ENCODE data around the gene BAIAP2. TPM values are rescaled to one million over a fixed set of nuclear protein-coding genes. Genes with fewer than 3 reads are reported as not detected.

Gene BAIAP2
- total RNA-seq, 1 donor from 2014 or later, result 111 TPM

- ATAC-seq, result no peak
Observed at GRCh38 chr17:81113158-81113724, 78.3 kb downstream of the BAIAP2 start.

- ATAC-seq, result no peak
Observed at GRCh38 chr17:81114351-81115093, 79.6 kb downstream of the BAIAP2 start.

- ATAC-seq, result no peak
Observed at GRCh38 chr17:81115219-81115618, 80.3 kb downstream of the BAIAP2 start.

- ATAC-seq, result no peak
Observed at GRCh38 chr17:81115749-81116464, 81.0 kb downstream of the BAIAP2 start.

DNA sequence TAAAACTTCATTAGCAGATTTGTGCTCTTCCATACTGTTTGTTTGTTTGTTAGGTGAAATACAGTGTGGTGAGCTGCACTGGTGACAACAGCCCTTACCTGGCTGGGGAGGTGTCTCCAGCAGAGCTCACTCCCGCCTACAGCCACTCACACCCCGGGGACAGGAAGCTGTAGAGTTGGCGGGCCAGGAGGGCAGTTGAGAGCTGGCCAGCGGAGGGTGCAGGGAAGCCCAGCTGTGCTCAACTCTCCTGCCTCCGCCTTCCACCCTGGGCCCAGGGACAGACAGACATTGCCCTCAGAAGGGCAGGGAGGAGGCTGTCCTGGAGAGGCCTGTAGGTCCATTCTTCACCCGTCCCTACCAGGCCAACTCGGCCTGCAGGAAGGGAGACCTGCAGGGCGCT, 81.8 kb downstream of the BAIAP2 start:
- ATAC-seq, result no peak

DNA sequence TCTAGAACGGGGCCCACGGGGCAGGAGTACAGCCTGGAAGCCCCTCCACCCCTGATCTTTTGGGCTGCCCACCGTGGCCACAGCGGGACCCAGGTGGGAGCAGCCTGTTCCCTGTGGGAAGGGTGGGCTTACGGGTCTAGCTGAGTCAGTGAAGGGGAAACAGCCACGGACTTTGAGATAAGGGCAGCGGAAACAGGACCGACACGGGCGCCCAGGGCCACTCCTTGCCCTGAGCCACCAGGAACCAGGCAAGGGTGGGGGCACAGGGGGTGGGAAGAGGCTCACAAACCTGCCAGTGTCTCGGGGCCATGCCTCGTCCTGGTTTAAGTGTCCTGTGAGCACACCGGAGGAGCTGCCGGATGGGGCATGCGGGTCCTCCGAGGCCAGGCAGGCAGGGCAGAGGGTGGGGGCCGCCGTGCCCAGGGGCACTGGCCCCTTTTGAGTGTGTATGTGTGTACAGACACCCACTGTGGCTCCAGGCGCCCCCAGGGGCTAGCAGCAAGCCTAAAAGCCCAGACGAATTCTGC, 82.8 kb downstream of the BAIAP2 start:
- no peak for ATAC-seq

- peak; percentile 2 for ATAC-seq
Observed at GRCh38 chr17:81118308-81119221, 83.6 kb downstream of the BAIAP2 start.

- ATAC-seq, result peak; percentile 74
Observed at GRCh38 chr17:81119223-81120148, 84.5 kb downstream of the BAIAP2 start.

GRCh38 chr17:81120149-81120484, 85.2 kb downstream of the BAIAP2 start:
- no peak for ATAC-seq

GRCh38 chr17:81120695-81121621, 86.0 kb downstream of the BAIAP2 start:
- ATAC-seq, result no peak

DNA sequence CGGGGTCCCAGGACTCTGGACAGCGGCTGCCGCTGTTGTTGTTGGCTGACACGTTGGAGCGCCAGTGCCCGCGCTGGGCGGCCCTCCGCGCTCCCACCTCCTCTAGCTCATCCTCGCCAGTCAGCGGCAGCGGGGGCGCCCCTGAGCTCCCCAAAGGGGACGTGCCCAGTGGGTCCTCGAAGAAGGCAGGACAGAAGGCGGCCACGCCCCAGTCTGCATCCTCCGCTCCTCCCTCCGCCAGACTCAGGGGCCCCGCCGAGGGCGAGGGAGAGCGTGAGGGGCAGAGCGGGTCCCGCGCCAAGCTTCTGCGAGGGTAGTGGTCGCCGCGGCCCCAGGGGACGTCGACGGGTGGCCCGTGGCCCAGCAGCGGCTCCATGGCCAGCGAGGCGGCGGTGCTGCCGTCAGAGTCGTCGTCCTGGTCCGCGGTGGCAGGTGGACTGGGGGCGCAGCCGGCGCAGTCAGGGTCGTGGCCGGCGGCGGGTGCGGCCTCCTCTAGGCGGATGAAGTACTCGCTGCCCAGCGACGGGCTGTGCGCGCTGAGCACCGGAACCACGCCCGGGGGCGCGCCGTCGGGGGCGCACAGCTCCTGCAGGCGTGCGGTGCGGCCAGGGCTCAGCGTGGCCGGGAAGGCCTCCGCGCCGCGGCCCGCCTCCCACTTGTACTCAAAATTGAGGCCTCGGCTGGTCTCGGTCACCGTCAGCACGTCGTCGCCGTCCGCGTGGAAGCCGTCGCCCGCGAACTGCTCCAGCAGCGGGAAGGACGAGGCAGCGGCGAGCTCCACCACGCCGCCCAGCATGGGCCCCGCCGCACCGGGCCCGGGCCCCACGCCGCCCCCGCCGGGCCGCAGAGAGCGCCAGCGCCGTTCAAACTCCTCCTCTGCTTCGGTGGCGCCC, 87.1 kb downstream of the BAIAP2 start:
- no peak for ATAC-seq

DNA sequence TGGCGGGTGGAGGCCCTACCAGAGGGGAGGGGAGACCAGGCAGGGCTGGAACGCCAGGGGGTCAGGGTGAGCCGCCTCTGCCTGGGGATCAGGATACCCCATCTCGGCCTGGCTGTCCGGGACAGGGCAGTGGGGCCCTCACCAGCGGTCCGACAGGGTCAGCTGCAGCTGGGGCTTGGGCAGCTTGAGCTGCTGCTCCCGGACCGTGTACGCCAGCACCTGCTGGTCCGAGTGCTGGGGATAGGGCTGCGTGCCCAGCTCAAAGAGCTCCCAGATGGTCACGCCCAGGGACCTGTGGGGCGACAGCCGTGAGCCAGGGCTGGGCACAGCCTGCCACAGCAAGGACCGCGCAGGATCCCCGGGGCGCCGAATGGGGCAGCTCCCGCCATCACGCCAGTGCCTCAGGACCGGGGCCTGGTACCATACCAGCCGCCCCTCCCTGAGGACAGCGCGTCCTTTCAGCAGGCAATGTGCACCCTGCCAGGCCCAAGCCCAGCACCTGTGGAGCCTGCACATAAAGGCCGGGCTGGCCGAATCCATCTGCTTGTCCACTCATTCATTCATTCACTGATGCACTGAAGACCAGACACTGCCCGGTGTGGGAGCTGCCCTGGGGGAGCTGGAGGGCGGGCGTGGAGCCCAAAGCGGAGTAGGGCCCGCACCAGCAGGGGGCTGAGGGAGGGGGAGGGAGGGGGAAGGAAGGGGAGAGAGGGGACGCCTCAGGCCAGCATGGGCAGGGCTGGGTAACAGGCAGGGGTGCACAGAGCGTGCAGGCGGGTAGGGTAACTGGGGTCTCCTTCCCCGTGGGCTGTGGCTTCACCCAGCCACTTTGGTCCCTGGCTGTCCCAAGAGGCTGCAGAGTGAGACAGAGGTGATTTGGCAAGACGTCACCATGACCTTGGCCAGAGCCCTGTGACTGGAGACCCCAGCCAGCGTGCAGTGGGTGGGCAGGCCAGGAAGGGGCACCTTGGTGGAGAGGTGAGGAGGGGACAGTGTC, 88.4 kb downstream of the BAIAP2 start:
- no peak for ATAC-seq

DNA sequence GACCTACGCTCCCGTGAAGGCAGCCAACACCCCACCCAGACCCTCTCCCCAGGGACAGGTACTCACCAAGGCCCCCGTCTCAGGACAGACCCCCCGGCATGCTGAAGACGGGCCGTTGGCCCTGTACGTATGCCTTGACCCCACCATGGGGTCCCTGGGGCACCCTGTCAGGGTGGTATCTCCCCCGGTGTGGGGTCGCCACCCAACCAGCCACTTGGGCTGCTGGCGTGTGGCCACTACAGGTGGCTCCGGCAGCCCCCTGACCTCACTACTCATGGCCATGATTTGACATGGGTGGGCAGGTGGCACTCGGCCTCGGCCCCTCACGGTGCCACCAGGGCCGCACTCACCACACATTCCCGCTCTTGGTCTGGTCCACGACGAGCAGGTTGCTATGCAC, 89.4 kb downstream of the BAIAP2 start:
- no peak for ATAC-seq

DNA sequence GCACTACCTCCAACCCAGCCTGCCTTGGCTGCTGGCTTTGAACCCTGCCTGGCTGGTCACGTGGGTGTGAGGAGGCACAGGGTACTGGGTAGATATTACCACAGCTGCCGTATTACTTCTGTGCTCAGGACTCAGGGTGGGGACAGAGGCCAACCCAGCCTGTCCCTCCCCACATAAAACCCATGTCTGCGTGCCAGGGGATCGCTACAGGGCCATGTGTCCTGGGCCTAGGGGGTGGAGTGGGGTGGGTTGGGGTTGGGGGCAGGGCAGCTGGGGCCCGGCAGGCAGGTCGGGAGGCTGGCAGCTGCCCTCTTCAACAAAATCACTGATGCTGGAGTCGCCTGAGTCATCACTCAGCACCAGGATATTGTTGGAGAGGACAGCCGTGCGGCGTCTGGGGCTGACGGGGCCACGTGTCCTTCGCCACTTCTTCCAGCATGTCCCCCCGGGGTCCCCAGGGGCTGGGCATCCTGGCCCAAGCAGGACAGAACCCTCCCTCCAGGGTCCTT, 90.7 kb downstream of the BAIAP2 start:
- ATAC-seq, result no peak

DNA sequence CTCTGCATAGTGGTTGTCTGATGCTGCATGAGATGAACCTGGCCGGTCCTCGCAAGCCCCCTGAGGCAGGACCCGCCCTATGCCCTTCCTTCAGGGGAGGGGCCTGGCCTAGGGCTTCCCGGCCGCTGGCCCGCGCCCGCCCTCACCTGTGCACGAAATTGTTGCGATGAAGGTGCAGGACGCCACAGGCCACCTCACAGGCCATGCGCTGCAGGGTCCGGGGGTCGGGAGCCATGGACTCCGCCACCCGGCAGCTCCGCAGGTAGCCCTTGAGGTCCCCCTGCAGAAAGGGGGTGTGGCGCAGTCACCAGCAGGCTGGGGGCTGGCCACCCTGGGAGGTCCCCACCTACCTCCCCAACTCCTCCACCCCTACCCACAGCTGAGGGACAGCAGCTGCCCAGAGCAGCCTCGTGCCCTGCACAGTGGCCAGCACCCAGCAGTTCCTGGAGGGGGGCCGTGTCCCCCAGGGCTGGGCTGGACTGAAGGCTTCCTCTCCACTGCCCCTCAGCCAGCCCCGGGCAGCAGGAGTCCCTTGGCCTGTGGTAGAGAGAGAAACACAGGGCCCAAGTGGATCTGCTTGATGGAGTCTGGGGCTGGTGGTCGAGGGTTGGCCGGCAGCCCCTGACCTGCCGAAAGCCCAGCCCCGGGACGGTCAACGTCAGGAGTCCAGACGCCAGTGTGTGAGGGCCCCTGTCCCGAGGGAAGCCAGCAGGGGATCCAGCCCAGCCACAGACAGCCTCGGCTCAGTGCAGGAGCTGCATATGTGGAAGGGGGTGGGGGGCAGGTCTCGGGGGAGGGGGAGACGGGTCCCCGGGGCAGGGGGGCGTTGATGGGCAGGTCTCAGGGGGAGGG, 91.6 kb downstream of the BAIAP2 start:
- no peak for ATAC-seq

- no peak for ATAC-seq
Observed at GRCh38 chr17:81127133-81127455, 92.1 kb downstream of the BAIAP2 start.

All from esophagus mucosa (tissue), 1 donor.